Measurements from ENCODE around the gene SHC2.

DNA sequence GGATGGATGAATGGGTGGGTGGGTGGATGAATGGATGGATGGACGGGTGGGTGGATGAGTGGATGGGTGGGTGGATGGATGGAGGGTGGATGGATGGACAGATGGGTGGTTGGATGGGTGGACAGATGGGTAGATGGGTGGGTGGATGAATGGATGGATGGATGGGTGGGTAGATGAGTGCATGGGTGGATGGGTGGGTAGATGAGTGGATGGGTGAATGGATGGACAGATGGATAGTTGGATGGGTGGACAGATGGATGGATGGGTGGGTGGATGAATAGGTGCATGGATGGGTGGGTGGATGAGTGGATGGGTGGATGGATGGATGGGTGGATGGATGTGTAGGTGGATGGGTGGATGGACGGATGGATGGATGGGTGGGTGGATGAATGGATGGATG is 17.8 kb downstream of the SHC2 start:
- no peak for TF ChIP-seq POLR2AphosphoS5 (IDR thresholded peaks at IDR 0.05; ENCODE audit: insufficient read depth in 1 of 2, low read depth in 1 of 2)
- TF ChIP-seq, protein P1, sequence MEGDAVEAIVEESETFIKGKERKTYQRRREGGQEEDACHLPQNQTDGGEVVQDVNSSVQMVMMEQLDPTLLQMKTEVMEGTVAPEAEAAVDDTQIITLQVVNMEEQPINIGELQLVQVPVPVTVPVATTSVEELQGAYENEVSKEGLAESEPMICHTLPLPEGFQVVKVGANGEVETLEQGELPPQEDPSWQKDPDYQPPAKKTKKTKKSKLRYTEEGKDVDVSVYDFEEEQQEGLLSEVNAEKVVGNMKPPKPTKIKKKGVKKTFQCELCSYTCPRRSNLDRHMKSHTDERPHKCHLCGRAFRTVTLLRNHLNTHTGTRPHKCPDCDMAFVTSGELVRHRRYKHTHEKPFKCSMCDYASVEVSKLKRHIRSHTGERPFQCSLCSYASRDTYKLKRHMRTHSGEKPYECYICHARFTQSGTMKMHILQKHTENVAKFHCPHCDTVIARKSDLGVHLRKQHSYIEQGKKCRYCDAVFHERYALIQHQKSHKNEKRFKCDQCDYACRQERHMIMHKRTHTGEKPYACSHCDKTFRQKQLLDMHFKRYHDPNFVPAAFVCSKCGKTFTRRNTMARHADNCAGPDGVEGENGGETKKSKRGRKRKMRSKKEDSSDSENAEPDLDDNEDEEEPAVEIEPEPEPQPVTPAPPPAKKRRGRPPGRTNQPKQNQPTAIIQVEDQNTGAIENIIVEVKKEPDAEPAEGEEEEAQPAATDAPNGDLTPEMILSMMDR (IDR thresholded peaks at IDR 0.05) = no peak

All from vagina (tissue), 2 donors.